SK-N-MC (cell line): ENCODE measurements around the gene ABR.
"Not testable (repeated sequence)": the region's sequence is repeated elsewhere in the genome, so short reads cannot be mapped to it uniquely, and the experiment has no call there.

Experiments
- DNase-seq: peaks from one replicate; pipeline ENCODE4 v3.0.0-alpha.2; 2011; ENCODE audit warnings: low read depth, low spot score
- H3K27ac ChIP-seq: fragments of 200-600 bp; sonication (generic); 2 replicates; pipeline ENCODE4 v1.5.1; 2016; ENCODE audit warnings: mixed run types
- H3K36me3 ChIP-seq: fragments of 200-600 bp; sonication (generic); 2 replicates; pipeline ENCODE4 v1.6.1; 2017; ENCODE audit warnings: antibody characterized with exemption, low read length, mixed read lengths; ENCODE audit not compliant: insufficient read depth
- H3K4me3 ChIP-seq: fragments of 200-600 bp; sonication (generic); 2 replicates; pipeline ENCODE4 v1.5.1; 2016
- H3K9ac ChIP-seq: fragments of 200-600 bp; sonication (generic); 2 replicates; pipeline ENCODE4 v1.8.0; 2017; ENCODE audit warnings: mixed run types, mixed read lengths; ENCODE audit not compliant: insufficient read length
- H3K9me3 ChIP-seq: fragments of 200-600 bp; sonication (generic); 2 replicates; pipeline ENCODE4 v1.6.1; 2017; ENCODE audit warnings: low read depth, mild to moderate bottlenecking, antibody characterized with exemption, low read length, moderate library complexity, mixed read lengths
- EZH2 ChIP-seq: fragments of 200-600 bp; sonication (generic); IDR thresholded peaks from one replicate; pipeline ENCODE4 v1.6.1; 2017; ENCODE audit warnings: antibody characterized with exemption
- FOXP2 ChIP-seq: optimal IDR thresholded peaks from 2 replicates; pipeline ENCODE3; 2011; ENCODE audit warnings: mild to moderate bottlenecking, moderate library complexity; ENCODE audit not compliant: insufficient read depth; ENCODE audit errors: extremely low read length, control extremely low read depth
- POLR2AphosphoS5 ChIP-seq: IDR thresholded peaks from 2 replicates; pipeline ENCODE4 v1.6.1; 2012; ENCODE audit warnings: mild to moderate bottlenecking, low read depth, low read length, borderline replicate concordance

ABR gene

DNA sequence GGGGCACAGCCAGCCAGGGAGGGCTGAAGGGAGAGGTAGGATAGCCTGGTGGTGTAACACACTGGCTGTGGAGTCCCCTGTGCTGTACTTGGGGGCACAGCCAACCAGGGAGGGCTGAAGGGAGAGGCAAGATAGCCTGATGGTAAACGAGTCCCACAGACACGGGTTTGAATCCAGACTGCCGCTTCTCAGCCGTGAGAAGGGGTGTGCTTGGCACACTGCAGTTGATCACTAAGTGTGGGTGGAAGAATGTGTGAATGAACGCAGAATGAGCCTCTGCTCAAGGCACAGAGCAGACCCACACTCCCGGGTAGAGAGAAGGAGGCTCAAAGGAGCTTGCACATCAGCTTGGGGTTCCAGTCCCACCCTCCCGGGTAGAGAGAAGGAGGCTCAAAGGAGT is 111.4 kb downstream of the ABR start:
- Histone ChIP-seq H3K9ac (no peak overlapping the region), H3K4me3 (no peak overlapping the region), H3K9me3 (no peaks in the 10 kb centered on the region), H3K36me3 (peaks cover 32% of the 10 kb centered on the region), H3K27ac (no peak overlapping the region)
- DNase-seq, result no peak
- TF ChIP-seq POLR2AphosphoS5, result no peak

GRCh38 chr17:1067282-1067956 is 112.4 kb downstream of the ABR start:
- H3K27ac ChIP-seq, result no peak overlapping the region
- H3K4me3 ChIP-seq, result no peak overlapping the region
- TF ChIP-seq POLR2AphosphoS5 (no peak), EZH2 (no peak)
- H3K36me3 ChIP-seq, result peaks cover 36% of the 10 kb centered on the region
- no peak for DNase-seq
- H3K9me3 ChIP-seq, result no peaks in the 10 kb centered on the region
- H3K9ac ChIP-seq, result no peak overlapping the region

DNA sequence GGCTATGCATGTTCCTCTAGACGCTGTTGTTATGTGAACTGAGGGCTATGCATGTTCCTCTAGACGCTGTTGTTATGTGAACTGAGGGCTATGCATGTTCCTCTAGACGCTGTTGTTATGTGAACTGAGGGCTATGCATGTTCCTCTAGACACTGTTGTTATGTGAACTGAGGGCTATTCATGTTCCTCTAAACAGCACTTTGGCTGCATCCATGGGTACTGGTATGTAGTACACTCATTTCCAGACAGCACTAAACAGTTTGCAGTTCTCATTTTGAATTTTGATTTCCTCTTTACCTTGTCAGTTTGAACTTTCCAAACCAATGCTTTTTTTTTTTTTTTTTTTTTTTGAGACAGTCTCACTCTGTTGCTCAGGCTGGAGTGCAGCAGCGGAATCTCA is 114.4 kb downstream of the ABR start:
- not testable (repeated sequence) for H3K4me3 ChIP-seq, DNase-seq, H3K27ac ChIP-seq, H3K9ac ChIP-seq, H3K9me3 ChIP-seq
- H3K36me3 ChIP-seq, result peaks cover 36% of the 10 kb centered on the region

- no peak overlapping the region for H3K27ac ChIP-seq
- no peaks in the 10 kb centered on the region for H3K9me3 ChIP-seq
- TF ChIP-seq EZH2 (no peak), POLR2AphosphoS5 (no peak), FOXP2 (no peak)
- H3K36me3 ChIP-seq, result peaks cover 27% of the 10 kb centered on the region
- DNase-seq, result no peak
- no peak overlapping the region for H3K9ac ChIP-seq
- no peak overlapping the region for H3K4me3 ChIP-seq
Observed at GRCh38 chr17:1060991-1061390, 118.8 kb downstream of the ABR start.

DNA sequence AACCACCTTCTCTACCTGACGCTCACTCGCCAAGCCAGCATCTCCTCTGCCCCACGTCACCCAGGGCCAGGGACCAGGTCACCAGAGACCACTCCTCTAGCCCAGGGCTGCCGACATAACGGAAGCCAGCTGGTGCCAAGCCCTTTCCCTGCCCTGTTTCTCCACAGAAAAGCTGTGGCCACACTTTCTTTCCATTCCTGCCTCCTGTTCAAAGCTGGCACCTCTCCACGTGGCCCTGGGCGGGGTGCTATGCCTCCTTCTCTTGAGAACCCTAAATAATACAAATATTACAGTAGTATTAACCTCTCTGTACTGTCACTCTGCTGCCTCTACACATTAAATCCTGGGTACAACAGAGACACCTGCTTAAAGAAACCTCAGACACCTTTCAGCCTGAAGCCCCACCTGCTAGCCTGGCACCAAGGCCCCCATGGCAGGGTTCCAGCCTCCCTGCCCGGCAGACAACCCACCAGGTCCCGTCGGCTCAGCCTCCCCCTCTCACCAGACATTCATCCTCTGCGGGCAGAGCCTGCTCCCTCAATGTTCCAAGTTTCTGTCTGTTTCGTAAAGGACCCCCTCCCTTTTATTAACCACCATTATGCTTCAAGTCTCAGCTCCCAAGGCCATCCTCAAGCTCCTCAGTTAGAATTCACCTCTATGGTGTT is 120.5 kb downstream of the ABR start:
- no peak overlapping the region for H3K4me3 ChIP-seq
- no peak for DNase-seq
- H3K9me3 ChIP-seq, result no peaks in the 10 kb centered on the region
- H3K27ac ChIP-seq, result no peak overlapping the region
- H3K36me3 ChIP-seq, result peaks cover 21% of the 10 kb centered on the region
- no peak overlapping the region for H3K9ac ChIP-seq
- TF ChIP-seq FOXP2 (no peak), EZH2 (no peak), POLR2AphosphoS5 (no peak)

GRCh38 chr17:1058423-1059130 is 121.2 kb downstream of the ABR start:
- Histone ChIP-seq H3K9me3 (no peaks in the 10 kb centered on the region), H3K27ac (no peak overlapping the region), H3K36me3 (peaks cover 23% of the 10 kb centered on the region), H3K4me3 (no peak overlapping the region), H3K9ac (no peak overlapping the region)
- DNase-seq, result no peak
- TF ChIP-seq FOXP2, result no peak
- TF ChIP-seq EZH2, result no peak
- no peak for TF ChIP-seq POLR2AphosphoS5

DNA sequence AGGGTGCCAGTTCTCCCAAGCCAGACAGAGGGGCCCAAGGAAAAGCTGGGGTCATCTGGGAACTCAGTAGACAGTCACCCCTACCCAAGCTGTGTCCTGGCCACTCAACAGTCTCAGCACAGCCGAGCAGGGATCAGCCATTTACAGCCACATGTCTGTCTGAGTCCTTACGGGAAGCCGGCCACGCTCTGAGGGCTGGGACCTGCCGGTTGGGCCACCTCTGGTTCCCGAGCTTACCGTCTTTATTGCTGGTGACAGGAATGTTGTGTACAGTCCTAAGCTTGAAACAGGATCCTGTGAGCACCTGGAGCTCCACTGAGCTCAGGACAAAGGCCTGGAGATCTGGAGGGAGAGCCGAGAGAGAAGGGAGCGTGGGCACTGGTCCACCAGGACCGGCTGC is 123.0 kb downstream of the ABR start:
- Histone ChIP-seq H3K4me3 (no peak overlapping the region), H3K9ac (no peak overlapping the region), H3K27ac (no peak overlapping the region), H3K9me3 (no peaks in the 10 kb centered on the region), H3K36me3 (peaks cover 19% of the 10 kb centered on the region)
- no peak for DNase-seq
- no peak for TF ChIP-seq FOXP2
- TF ChIP-seq POLR2AphosphoS5, result no peak
- no peak for TF ChIP-seq EZH2

GRCh38 chr17:1055751-1056645 is 123.8 kb downstream of the ABR start:
- no peaks in the 10 kb centered on the region for H3K9me3 ChIP-seq
- no peak overlapping the region for H3K4me3 ChIP-seq
- H3K9ac ChIP-seq, result no peak overlapping the region
- no peak for DNase-seq
- no peak overlapping the region for H3K27ac ChIP-seq
- H3K36me3 ChIP-seq, result peaks cover 19% of the 10 kb centered on the region
- no peak for TF ChIP-seq EZH2
- no peak for TF ChIP-seq FOXP2
- TF ChIP-seq POLR2AphosphoS5, result no peak
